HFFc6 (cell line): ENCODE data around the gene PRKCH. TPM values are rescaled to one million over a fixed set of nuclear protein-coding genes. Genes with fewer than 3 reads are reported as not detected.

Experiments
- DNase-seq: peaks from one replicate; pipeline ENCODE4 v3.0.0-alpha.2; 2018
- H3K27ac Mint-ChIP-seq: 2 replicates; pipeline ENCODE4 v1.8.0; 2020; ENCODE audit warnings: mild to moderate bottlenecking, mixed read lengths
- H3K27me3 Mint-ChIP-seq: 2 replicates; pipeline ENCODE4 v1.8.0; 2021; ENCODE audit warnings: mild to moderate bottlenecking, moderate library complexity, mixed read lengths; ENCODE audit not compliant: insufficient read depth
- H3K36me3 Mint-ChIP-seq: 2 replicates; pipeline ENCODE4 v1.8.0; 2021; ENCODE audit warnings: low read depth, mixed read lengths
- H3K4me1 Mint-ChIP-seq: 2 replicates; pipeline ENCODE4 v1.8.0; 2020; ENCODE audit warnings: low read depth, mixed read lengths
- H3K4me3 Mint-ChIP-seq: 2 replicates; pipeline ENCODE4 v1.8.0; 2020; ENCODE audit warnings: mild to moderate bottlenecking, moderate library complexity, mixed read lengths
- H3K9me3 Mint-ChIP-seq: 2 replicates; pipeline ENCODE4 v1.8.0; 2020; ENCODE audit warnings: mild to moderate bottlenecking, mixed read lengths
- total RNA-seq, 6 experiments: library from RNA; stranded (reverse); fragmentation: NEBNext Ultra II Directional; extraction: Animal tissue kit (Norgen Biotek cat#: 25700); gene quantifications; 2 replicates in 1 of 6; 3 replicates in 5 of 6; pipeline ENCODE4 v1.2.3, GENCODE V29; 2021
- TF ChIP-seq, protein P1 (sequence below): fragments of 200-600 bp; sonication (generic); IDR thresholded peaks from 2 replicates; pipeline ENCODE4 v1.5.0; 2021; ENCODE audit warnings: antibody characterized with exemption, mild to moderate bottlenecking

PRKCH gene
- total RNA-seq, 6 experiments from 2014 or later, result 0.17 to 1.2 (median 0.35) TPM

DNA sequence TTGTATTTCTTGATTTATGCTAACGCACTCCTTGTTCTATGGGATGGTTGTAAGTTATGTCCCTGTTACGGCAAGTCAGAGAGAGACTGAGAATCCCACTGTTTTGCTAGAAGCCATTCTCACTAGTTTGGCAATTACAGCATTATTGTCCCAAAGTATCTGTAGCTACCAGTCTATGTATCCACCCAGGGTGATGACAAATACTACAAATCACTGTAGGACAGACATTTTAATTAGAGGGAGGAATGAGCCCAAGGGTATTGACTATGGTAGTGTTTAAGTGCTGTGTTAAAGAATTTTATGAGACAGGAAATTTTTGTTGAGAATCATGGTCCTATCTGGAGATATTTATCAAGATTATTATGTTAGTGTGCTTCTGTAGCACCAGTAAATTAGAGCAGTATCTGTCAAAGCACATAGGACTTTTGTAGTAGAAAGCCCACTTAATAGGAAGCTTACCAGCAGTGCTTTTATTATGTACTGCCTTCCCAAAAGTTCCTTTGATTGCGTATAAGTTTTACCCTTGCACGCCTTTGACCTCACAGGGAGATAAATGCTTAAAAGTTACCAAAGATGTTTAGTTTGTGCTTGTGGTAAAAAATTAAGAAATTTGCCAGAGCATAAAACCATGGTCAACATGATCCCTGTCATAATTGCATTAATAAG is 10.7 kb downstream of the PRKCH start:
- H3K9me3 Mint-ChIP-seq, result no peaks in the 10 kb centered on the region
- no peak overlapping the region for H3K4me3 Mint-ChIP-seq

DNA sequence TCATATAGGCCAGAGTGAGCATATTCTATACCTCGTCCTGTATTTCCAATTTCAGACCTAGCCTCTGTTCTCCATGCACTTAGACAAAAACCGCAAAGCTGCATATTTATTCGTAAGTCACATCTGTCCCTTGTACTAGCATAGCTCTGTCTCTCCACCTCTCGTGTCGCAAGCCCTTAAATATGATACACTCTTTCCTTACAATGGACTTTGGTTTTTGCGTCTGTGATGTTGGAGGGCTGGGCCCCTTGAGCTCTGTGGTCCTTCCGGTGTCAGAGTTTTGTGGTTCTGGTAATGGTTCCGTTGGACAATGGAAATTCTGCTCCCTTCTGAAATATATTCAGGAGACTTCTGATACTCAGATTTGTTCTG is 11.3 kb downstream of the PRKCH start:
- H3K27me3 Mint-ChIP-seq, result peaks cover 4% of the 10 kb centered on the region
- no peaks in the 10 kb centered on the region for H3K4me1 Mint-ChIP-seq
- H3K4me3 Mint-ChIP-seq, result no peak overlapping the region
- H3K36me3 Mint-ChIP-seq, result no peaks in the 10 kb centered on the region
- TF ChIP-seq, protein P1, sequence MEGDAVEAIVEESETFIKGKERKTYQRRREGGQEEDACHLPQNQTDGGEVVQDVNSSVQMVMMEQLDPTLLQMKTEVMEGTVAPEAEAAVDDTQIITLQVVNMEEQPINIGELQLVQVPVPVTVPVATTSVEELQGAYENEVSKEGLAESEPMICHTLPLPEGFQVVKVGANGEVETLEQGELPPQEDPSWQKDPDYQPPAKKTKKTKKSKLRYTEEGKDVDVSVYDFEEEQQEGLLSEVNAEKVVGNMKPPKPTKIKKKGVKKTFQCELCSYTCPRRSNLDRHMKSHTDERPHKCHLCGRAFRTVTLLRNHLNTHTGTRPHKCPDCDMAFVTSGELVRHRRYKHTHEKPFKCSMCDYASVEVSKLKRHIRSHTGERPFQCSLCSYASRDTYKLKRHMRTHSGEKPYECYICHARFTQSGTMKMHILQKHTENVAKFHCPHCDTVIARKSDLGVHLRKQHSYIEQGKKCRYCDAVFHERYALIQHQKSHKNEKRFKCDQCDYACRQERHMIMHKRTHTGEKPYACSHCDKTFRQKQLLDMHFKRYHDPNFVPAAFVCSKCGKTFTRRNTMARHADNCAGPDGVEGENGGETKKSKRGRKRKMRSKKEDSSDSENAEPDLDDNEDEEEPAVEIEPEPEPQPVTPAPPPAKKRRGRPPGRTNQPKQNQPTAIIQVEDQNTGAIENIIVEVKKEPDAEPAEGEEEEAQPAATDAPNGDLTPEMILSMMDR, result no peak
- DNase-seq, result no peak
- no peak overlapping the region for H3K27ac Mint-ChIP-seq
- H3K9me3 Mint-ChIP-seq, result no peaks in the 10 kb centered on the region

More for the DNA sequence above, 10.7 kb downstream of the PRKCH start:
- DNase-seq, result no peak
- TF ChIP-seq, protein P1, result no peak
- Mint-ChIP-seq H3K4me1 (no peaks in the 10 kb centered on the region), H3K27me3 (peaks cover 2% of the 10 kb centered on the region), H3K36me3 (no peaks in the 10 kb centered on the region), H3K27ac (no peak overlapping the region)

DNA sequence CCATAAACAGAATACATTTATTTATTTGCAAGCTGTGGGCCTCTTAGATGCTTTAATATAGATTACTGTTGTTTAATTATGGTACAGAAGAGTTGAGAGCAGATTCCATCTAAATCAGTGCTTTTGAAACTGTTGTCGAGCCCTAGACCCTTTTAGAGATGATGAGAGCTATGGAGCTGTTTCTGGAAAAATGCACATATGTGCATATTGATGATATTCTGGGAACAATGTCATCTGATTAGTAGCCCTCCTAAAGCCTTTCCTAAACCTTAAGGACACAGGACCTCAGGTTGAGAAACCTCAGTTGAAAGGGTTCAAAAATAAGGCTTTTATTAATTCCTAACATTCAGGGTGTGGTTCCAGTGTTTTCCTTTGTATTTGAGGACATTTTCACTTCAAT is 11.7 kb downstream of the PRKCH start:
- Mint-ChIP-seq H3K27ac (no peak overlapping the region), H3K4me1 (no peaks in the 10 kb centered on the region), H3K27me3 (peaks cover 5% of the 10 kb centered on the region), H3K4me3 (no peak overlapping the region), H3K36me3 (no peaks in the 10 kb centered on the region), H3K9me3 (no peaks in the 10 kb centered on the region)
- no peak for DNase-seq
- TF ChIP-seq, protein P1, result no peak

DNA sequence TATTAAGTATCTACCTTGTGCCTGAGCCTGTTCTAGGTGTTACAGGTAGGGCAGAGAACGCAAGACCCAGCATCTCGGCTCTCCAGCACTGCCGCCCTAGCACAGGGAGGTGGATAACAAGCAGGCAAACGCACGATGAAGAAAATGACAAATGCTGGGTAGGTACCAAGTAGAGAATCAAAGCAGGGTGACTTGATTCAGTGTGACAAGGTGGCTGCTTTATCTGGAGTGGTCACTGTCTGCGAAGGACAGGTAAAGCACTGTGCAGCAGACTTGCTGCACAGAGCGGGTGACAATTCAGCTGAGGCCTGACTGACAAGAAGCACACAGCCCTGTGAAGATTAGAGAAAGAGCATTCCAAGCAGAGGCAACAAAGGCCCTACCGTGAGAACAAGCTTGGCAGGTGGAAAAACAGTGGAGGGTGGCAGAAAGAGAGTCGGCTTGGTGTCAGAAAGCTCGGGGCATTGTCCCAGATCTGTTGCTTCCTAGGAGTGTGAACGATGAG is 12.9 kb downstream of the PRKCH start:
- no peaks in the 10 kb centered on the region for H3K9me3 Mint-ChIP-seq
- no peaks in the 10 kb centered on the region for H3K36me3 Mint-ChIP-seq
- H3K27me3 Mint-ChIP-seq, result peaks cover 5% of the 10 kb centered on the region
- no peak for DNase-seq
- TF ChIP-seq, protein P1, result no peak
- no peak overlapping the region for H3K4me3 Mint-ChIP-seq
- no peak overlapping the region for H3K27ac Mint-ChIP-seq
- no peaks in the 10 kb centered on the region for H3K4me1 Mint-ChIP-seq

DNA sequence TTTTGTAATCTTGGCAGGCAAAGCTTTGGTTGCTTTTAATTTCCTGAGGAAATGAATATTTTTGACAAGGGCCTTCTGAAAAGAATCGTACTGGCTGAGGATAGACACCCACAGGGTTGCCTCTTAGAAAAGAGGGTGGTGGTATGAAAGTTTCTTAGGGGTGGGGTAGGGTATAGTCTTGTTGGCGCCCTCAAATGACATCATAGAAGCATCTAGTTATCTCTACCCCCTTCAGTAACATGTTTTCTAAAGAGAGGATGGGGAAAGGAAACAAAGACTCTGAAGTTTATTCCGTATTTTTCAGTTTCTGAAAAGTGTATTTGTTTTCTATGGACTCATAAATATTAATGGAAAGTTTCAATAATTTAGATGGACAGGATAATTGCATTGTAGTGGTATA is 13.7 kb downstream of the PRKCH start:
- Mint-ChIP-seq H3K36me3 (no peaks in the 10 kb centered on the region), H3K4me1 (no peaks in the 10 kb centered on the region), H3K27ac (no peak overlapping the region), H3K27me3 (peaks cover 9% of the 10 kb centered on the region), H3K4me3 (no peak overlapping the region), H3K9me3 (no peaks in the 10 kb centered on the region)
- DNase-seq, result no peak
- TF ChIP-seq, protein P1, result no peak
